Fibroblast of peridontal ligament (primary cell): Measurements from ENCODE around the gene FRMD3.

ENCODE experiments used
- DNase-seq: peaks from one replicate; pipeline ENCODE4 v3.0.0-alpha.2; 2010; ENCODE audit errors: extremely low read depth

FRMD3 gene

GRCh38 chr9:83473488-83473971 is 64.7 kb downstream of the FRMD3 start:
- DNase-seq, result no peak

- DNase-seq, result no peak
Observed at GRCh38 chr9:83472764-83473163, 65.4 kb downstream of the FRMD3 start.

GRCh38 chr9:83472221-83472665 is 66.0 kb downstream of the FRMD3 start:
- no peak for DNase-seq

- no peak for DNase-seq
Observed at GRCh38 chr9:83471241-83471640, 67.0 kb downstream of the FRMD3 start.

GRCh38 chr9:83469722-83470121 is 68.5 kb downstream of the FRMD3 start:
- no peak for DNase-seq

GRCh38 chr9:83468821-83469220 is 69.4 kb downstream of the FRMD3 start:
- DNase-seq, result no peak

GRCh38 chr9:83466877-83467276 is 71.3 kb downstream of the FRMD3 start:
- DNase-seq, result no peak

- no peak for DNase-seq
Observed at GRCh38 chr9:83466351-83466750, 71.8 kb downstream of the FRMD3 start.

- no peak for DNase-seq
Observed at GRCh38 chr9:83459830-83460229, 78.4 kb downstream of the FRMD3 start.

- DNase-seq, result no peak
Observed at GRCh38 chr9:83458530-83458929, 79.7 kb downstream of the FRMD3 start.

GRCh38 chr9:83457005-83457404 is 81.2 kb downstream of the FRMD3 start:
- DNase-seq, result no peak

GRCh38 chr9:83456226-83456625 is 82.0 kb downstream of the FRMD3 start:
- DNase-seq, result no peak

- DNase-seq, result no peak
Observed at GRCh38 chr9:83454076-83454475, 84.1 kb downstream of the FRMD3 start.

GRCh38 chr9:83451308-83451707 is 86.9 kb downstream of the FRMD3 start:
- DNase-seq, result no peak

- DNase-seq, result no peak
Observed at GRCh38 chr9:83449983-83450382, 88.2 kb downstream of the FRMD3 start.

- no peak for DNase-seq
Observed at GRCh38 chr9:83449166-83449565, 89.0 kb downstream of the FRMD3 start.

GRCh38 chr9:83448626-83449025 is 89.6 kb downstream of the FRMD3 start:
- DNase-seq, result no peak

- no peak for DNase-seq
Observed at GRCh38 chr9:83447351-83447750, 90.8 kb downstream of the FRMD3 start.

- DNase-seq, result no peak
Observed at GRCh38 chr9:83445703-83446265, 92.4 kb downstream of the FRMD3 start.

GRCh38 chr9:83444110-83444509 is 94.1 kb downstream of the FRMD3 start:
- DNase-seq, result peak; percentile 5

GRCh38 chr9:83441390-83441789 is 96.8 kb downstream of the FRMD3 start:
- DNase-seq, result no peak

GRCh38 chr9:83440641-83441040 is 97.6 kb downstream of the FRMD3 start:
- DNase-seq, result no peak

GRCh38 chr9:83435301-83435700 is 102.9 kb downstream of the FRMD3 start:
- no peak for DNase-seq

- DNase-seq, result no peak
Observed at GRCh38 chr9:83434254-83434653, 103.9 kb downstream of the FRMD3 start.
